Smooth muscle cell (in vitro differentiated cells): Measurements from ENCODE around the gene CDC42EP4. TPM values are rescaled to one million over a fixed set of nuclear protein-coding genes. Genes with fewer than 3 reads are reported as not detected.

ENCODE experiments used
- DNase-seq: peaks from one replicate; lab custom pipeline; 2025; ENCODE audit not compliant: unreplicated experiment; lab: John Stamatoyannopoulos, UW
- H2AFZ ChIP-seq: fragments of 200-600 bp; sonication (generic); 2 replicates; pipeline ENCODE4 v1.6.0; 2016; ENCODE audit warnings: antibody characterized with exemption, low read depth, mild to moderate bottlenecking
- H3F3A ChIP-seq: fragments of 200-600 bp; sonication (generic); 2 replicates; pipeline ENCODE4 v1.6.0; 2017; ENCODE audit warnings: antibody characterized with exemption, low read depth
- H3K27ac ChIP-seq: fragments of 200-600 bp; sonication (generic); 2 replicates; pipeline ENCODE4 v1.5.1; 2016; ENCODE audit warnings: low read depth, mild to moderate bottlenecking
- H3K27me3 ChIP-seq: fragments of 200-600 bp; sonication (generic); 2 replicates; pipeline ENCODE4 v1.6.1; 2016; ENCODE audit warnings: low read depth, mild to moderate bottlenecking
- H3K36me3 ChIP-seq: fragments of 200-600 bp; sonication (generic); 2 replicates; pipeline ENCODE4 v1.5.1; 2016; ENCODE audit warnings: low read depth
- H3K4me1 ChIP-seq: fragments of 200-600 bp; sonication (generic); 2 replicates; pipeline ENCODE4 v1.5.1; 2016; ENCODE audit warnings: low read depth
- H3K4me2 ChIP-seq: fragments of 200-600 bp; sonication (generic); 2 replicates; pipeline ENCODE4 v1.6.0; 2016; ENCODE audit warnings: mild to moderate bottlenecking
- H3K4me3 ChIP-seq: fragments of 200-600 bp; sonication (generic); 2 replicates; pipeline ENCODE4 v1.5.1; 2016; ENCODE audit warnings: mild to moderate bottlenecking
- H3K79me2 ChIP-seq: fragments of 200-600 bp; sonication (generic); 2 replicates; pipeline ENCODE4 v1.6.0; 2016; ENCODE audit warnings: low read depth, mild to moderate bottlenecking
- H3K9ac ChIP-seq: fragments of 200-600 bp; sonication (generic); 2 replicates; pipeline ENCODE4 v1.6.0; 2016; ENCODE audit warnings: low read depth
- H3K9me3 ChIP-seq: fragments of 200-600 bp; sonication (generic); replicated peaks from 2 replicates; pipeline ENCODE4 v1.5.1; 2016; ENCODE audit warnings: low read depth
- H4K20me1 ChIP-seq: fragments of 200-600 bp; sonication (generic); 2 replicates; pipeline ENCODE4 v1.6.0; 2016; ENCODE audit warnings: low read depth
- WGBS: methylation state at CpG from one replicate; pipeline ENCODE4 v1.1.7; 2016; ENCODE audit warnings: low lambda C conversion rate; 5-methylcytosine and 5-hydroxymethylcytosine counted together
- polyA plus RNA-seq: library from polyadenylated mRNA; unstranded; fragments of >200 nt; fragmentation: Nextera tagmentation; extraction: Ambion mirVana; gene quantifications from 2 replicates; pipeline ENCODE4 v1.2.1, GENCODE V29; 2016
- total RNA-seq: library from RNA; depleted of rRNA; stranded (reverse); fragments of >200 nt; gene quantifications from 2 replicates; pipeline ENCODE4 v1.2.3, GENCODE V29; 2014
- TF ChIP-seq, protein P1 (sequence below): fragments of 200-600 bp; sonication (generic); IDR thresholded peaks from 2 replicates; pipeline ENCODE4 v1.5.1; 2017; ENCODE audit warnings: borderline replicate concordance, mild to moderate bottlenecking, antibody characterized with exemption; ENCODE audit not compliant: insufficient read depth, poor library complexity, severe bottlenecking

Gene CDC42EP4
- total and polyA plus RNA-seq, 2 experiments from 2014 or later, result 15.1 to 21.4 TPM

GRCh38 chr17:73359352-73359751, 47.6 kb upstream of the CDC42EP4 start:
- Histone ChIP-seq H3K9me3 (no peaks in the 10 kb centered on the region), H3K4me1 (peaks cover 15% of the 10 kb centered on the region), H3F3A (no peaks in the 10 kb centered on the region), H3K9ac (no peak overlapping the region), H4K20me1 (no peaks in the 10 kb centered on the region), H3K36me3 (no peaks in the 10 kb centered on the region), H2AFZ (no peak overlapping the region), H3K79me2 (no peaks in the 10 kb centered on the region), H3K4me2 (no peak overlapping the region), H3K4me3 (no peak overlapping the region), H3K27me3 (no peaks in the 10 kb centered on the region), H3K27ac (no peak overlapping the region)
- 82% methylated on average over 10 of the region's 10 CpGs for WGBS
- TF ChIP-seq, protein P1, sequence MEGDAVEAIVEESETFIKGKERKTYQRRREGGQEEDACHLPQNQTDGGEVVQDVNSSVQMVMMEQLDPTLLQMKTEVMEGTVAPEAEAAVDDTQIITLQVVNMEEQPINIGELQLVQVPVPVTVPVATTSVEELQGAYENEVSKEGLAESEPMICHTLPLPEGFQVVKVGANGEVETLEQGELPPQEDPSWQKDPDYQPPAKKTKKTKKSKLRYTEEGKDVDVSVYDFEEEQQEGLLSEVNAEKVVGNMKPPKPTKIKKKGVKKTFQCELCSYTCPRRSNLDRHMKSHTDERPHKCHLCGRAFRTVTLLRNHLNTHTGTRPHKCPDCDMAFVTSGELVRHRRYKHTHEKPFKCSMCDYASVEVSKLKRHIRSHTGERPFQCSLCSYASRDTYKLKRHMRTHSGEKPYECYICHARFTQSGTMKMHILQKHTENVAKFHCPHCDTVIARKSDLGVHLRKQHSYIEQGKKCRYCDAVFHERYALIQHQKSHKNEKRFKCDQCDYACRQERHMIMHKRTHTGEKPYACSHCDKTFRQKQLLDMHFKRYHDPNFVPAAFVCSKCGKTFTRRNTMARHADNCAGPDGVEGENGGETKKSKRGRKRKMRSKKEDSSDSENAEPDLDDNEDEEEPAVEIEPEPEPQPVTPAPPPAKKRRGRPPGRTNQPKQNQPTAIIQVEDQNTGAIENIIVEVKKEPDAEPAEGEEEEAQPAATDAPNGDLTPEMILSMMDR, result no peak
- no peak for DNase-seq

GRCh38 chr17:73358668-73359067, 46.9 kb upstream of the CDC42EP4 start:
- DNase-seq, result no peak
- Histone ChIP-seq H3K4me3 (no peak overlapping the region), H3K27ac (no peak overlapping the region), H3K27me3 (no peaks in the 10 kb centered on the region), H3K4me1 (peaks cover 15% of the 10 kb centered on the region), H2AFZ (no peak overlapping the region), H3K9ac (no peak overlapping the region), H3K9me3 (no peaks in the 10 kb centered on the region), H3K79me2 (no peaks in the 10 kb centered on the region), H3F3A (no peaks in the 10 kb centered on the region), H4K20me1 (no peaks in the 10 kb centered on the region), H3K36me3 (no peaks in the 10 kb centered on the region), H3K4me2 (no peak overlapping the region)
- TF ChIP-seq, protein P1, result no peak
- WGBS, result 94% methylated on average over 9 of the region's 9 CpGs

DNA sequence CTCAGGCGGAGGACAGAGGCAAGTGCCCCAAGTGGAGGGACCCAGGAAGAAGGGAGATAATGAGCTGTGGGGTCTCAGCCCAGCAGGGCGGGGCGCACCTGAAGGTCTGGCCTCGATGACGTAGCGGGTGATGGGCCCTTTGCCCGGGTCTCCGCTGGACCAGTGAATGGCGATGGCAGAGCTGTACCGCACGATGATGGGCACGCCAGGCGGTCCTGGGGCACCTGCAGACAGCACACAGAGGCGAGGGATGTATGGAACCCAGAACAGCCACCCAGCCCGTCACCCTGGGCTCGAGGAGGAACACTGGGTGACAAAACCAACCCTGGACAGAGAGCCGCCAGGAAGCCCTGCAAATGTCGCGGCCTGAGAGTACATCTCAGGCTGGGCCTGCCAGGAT, 46.2 kb upstream of the CDC42EP4 start:
- no peak for DNase-seq
- 95% methylated on average over 17 of the region's 19 CpGs for WGBS
- TF ChIP-seq, protein P1, result no peak

DNA sequence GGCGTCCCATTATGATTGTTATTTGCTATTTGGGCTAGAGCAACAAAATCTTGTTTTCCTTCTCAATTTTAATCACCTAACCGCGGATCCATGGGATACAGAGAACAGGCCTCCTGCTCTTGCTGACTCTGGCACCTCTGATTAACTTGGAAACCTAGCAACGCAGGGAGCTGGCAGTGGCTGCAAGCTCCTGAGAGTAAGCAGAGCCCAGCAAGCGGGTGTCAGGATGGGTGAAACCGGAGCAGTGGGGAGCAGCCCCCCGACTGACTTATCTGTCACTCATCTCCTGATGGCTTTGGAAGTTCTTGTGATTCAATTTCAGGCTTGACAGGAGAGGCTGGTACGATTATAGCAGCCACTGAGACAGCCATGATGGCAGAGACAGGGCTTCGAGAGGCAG, 45.5 kb upstream of the CDC42EP4 start:
- H3F3A ChIP-seq, result no peaks in the 10 kb centered on the region
- H3K9ac ChIP-seq, result no peak overlapping the region
- no peaks in the 10 kb centered on the region for H3K27me3 ChIP-seq
- no peak overlapping the region for H2AFZ ChIP-seq
- H3K36me3 ChIP-seq, result no peaks in the 10 kb centered on the region
- H3K9me3 ChIP-seq, result no peaks in the 10 kb centered on the region
- no peaks in the 10 kb centered on the region for H4K20me1 ChIP-seq
- peaks cover 15% of the 10 kb centered on the region for H3K4me1 ChIP-seq
- H3K79me2 ChIP-seq, result no peaks in the 10 kb centered on the region
- no peak for DNase-seq
- H3K4me3 ChIP-seq, result no peak overlapping the region
- H3K4me2 ChIP-seq, result no peak overlapping the region
- WGBS, result 92% methylated on average over 9 of the region's 9 CpGs
- H3K27ac ChIP-seq, result no peak overlapping the region
- TF ChIP-seq, protein P1, result no peak

More for the DNA sequence above, 46.2 kb upstream of the CDC42EP4 start:
- Histone ChIP-seq H3K27me3 (no peaks in the 10 kb centered on the region), H3K9me3 (no peaks in the 10 kb centered on the region), H3K4me1 (peaks cover 15% of the 10 kb centered on the region), H3K36me3 (no peaks in the 10 kb centered on the region), H4K20me1 (no peaks in the 10 kb centered on the region), H3K79me2 (no peaks in the 10 kb centered on the region), H2AFZ (no peak overlapping the region), H3K4me2 (no peak overlapping the region), H3K9ac (no peak overlapping the region), H3K27ac (no peak overlapping the region), H3K4me3 (no peak overlapping the region), H3F3A (no peaks in the 10 kb centered on the region)
